ENCODE measurements around the gene IRAK3. TPM values are rescaled to one million over a fixed set of nuclear protein-coding genes. Genes with fewer than 3 reads are reported as not detected.
A peak's percentile ranks its signal among the peaks of the same experiment; 100 is the strongest.

Gene IRAK3
- total RNA-seq, 4 donors from 2014 or later, result 7.8 to 18.7 (median 14.8) TPM

- Histone ChIP-seq H3K36me3 (no peaks in the 10 kb centered on the region), H3K27ac (peak overlapping the region in 3 of 4 donors; percentile 65 to 87 (median 85)), H3K4me3 (peak overlapping the region; percentile 47 to 61), H3K9me3 (peaks cover 0 to 3% (median 0%) of the 10 kb centered on the region in 3 donors), H3K4me1 (peaks cover 0 to 13% (median 5%) of the 10 kb centered on the region in 3 donors), H3K27me3 (peaks cover 42% of the 10 kb centered on the region)
- ATAC-seq, result no peak
- TF ChIP-seq POLR2AphosphoS5 (IDR thresholded peaks at IDR 0.05) (no peak), EP300 (IDR thresholded peaks at IDR 0.05) (no peak), CTCF (IDR thresholded peaks at IDR 0.05) (no peak), POLR2A (IDR thresholded peaks at IDR 0.05) (no peak)
- 45 to 49% methylated on average over 6 of the region's 6 CpGs for WGBS, 2 donors (ENCODE audit: low coverage in 1 of 2)
Measured at GRCh38 chr12:66189889-66190288, 875 bp downstream of the IRAK3 start.

GRCh38 chr12:66190519-66191370 lies 1.7 kb downstream of the IRAK3 start:
- Histone ChIP-seq H3K36me3 (no peaks in the 10 kb centered on the region), H3K4me1 (peaks cover 0 to 13% (median 5%) of the 10 kb centered on the region in 3 donors), H3K27me3 (peaks cover 42% of the 10 kb centered on the region), H3K27ac (peak overlapping the region in 2 of 4 donors; percentile 30 to 85), H3K4me3 (peak overlapping the region in 1 of 2 donors; percentile 61), H3K9me3 (peaks cover 0 to 3% (median 0%) of the 10 kb centered on the region in 3 donors)
- ATAC-seq, result no peak
- 64 to 100% methylated on average over 1 of the region's 1 CpG for WGBS, 2 donors (ENCODE audit: low coverage in 1 of 2)
- TF ChIP-seq POLR2AphosphoS5 (IDR thresholded peaks at IDR 0.05) (no peak), CTCF (IDR thresholded peaks at IDR 0.05) (no peak), EP300 (IDR thresholded peaks at IDR 0.05) (no peak), POLR2A (IDR thresholded peaks at IDR 0.05) (no peak)

GRCh38 chr12:66191547-66192126 lies 2.6 kb downstream of the IRAK3 start:
- peaks cover 38% of the 10 kb centered on the region for H3K27me3 ChIP-seq
- H3K4me3 ChIP-seq, result no peak overlapping the region
- H3K4me1 ChIP-seq, result peaks cover 0 to 13% (median 5%) of the 10 kb centered on the region in 3 donors
- no peak overlapping the region for H3K27ac ChIP-seq
- WGBS, 2 donors (ENCODE audit: low coverage in 1 of 2), result 57 to 76% methylated on average over 4 to 7 of the region's 7 CpGs
- H3K9me3 ChIP-seq, result peaks cover 0 to under 1% (median 0%) of the 10 kb centered on the region in 3 donors
- no peaks in the 10 kb centered on the region for H3K36me3 ChIP-seq
- no peak for TF ChIP-seq POLR2A (IDR thresholded peaks at IDR 0.05)
- no peak for TF ChIP-seq EP300 (IDR thresholded peaks at IDR 0.05)
- no peak for TF ChIP-seq CTCF (IDR thresholded peaks at IDR 0.05)
- TF ChIP-seq POLR2AphosphoS5 (IDR thresholded peaks at IDR 0.05), result no peak
- ATAC-seq, result no peak

GRCh38 chr12:66194122-66194521 lies 5.1 kb downstream of the IRAK3 start:
- Histone ChIP-seq H3K27ac (no peak overlapping the region), H3K4me3 (no peak overlapping the region), H3K27me3 (peaks cover 14% of the 10 kb centered on the region), H3K4me1 (peaks cover 0 to 20% (median 2%) of the 10 kb centered on the region in 3 donors), H3K36me3 (no peaks in the 10 kb centered on the region), H3K9me3 (no peaks in the 10 kb centered on the region)
- 87 to 100% methylated on average over 1 to 2 of the region's 2 CpGs for WGBS, 2 donors (ENCODE audit: low coverage in 1 of 2)
- TF ChIP-seq EP300 (IDR thresholded peaks at IDR 0.05) (no peak), POLR2AphosphoS5 (IDR thresholded peaks at IDR 0.05) (no peak), CTCF (IDR thresholded peaks at IDR 0.05) (no peak)
- no peak for ATAC-seq

Data from gastroesophageal sphincter (tissue), 4 donors.